Thymus (tissue), 11 donors: ENCODE data around the gene C5orf46. TPM values are rescaled to one million over a fixed set of nuclear protein-coding genes. Genes with fewer than 3 reads are reported as not detected.

Experiments used
- DNase-seq, 9 donors: peaks; one replicate each; pipeline ENCODE4 v3.0.0-alpha.2; 2013; ENCODE audit warnings: low spot score in 9 of 9, low read depth in 6 of 9, missing footprints in 1 of 9
- H3K27ac ChIP-seq, 2 donors: one replicate each; pipeline ENCODE4 v1.5.1; 2013; ENCODE audit warnings: control low read depth in 1 of 2, low read depth in 1 of 2, low read length in 1 of 2, mild to moderate bottlenecking in 1 of 2, moderate library complexity in 1 of 2
- H3K27me3 ChIP-seq, 2 donors: one replicate each; pipeline ENCODE4 v1.5.1; 2013; ENCODE audit warnings: low read length in 1 of 2; ENCODE audit not compliant: control insufficient read depth in 2 of 2, insufficient read depth in 1 of 2
- H3K36me3 ChIP-seq, 2 donors: one replicate each; pipeline ENCODE4 v1.5.1; 2013; ENCODE audit warnings: low read length in 1 of 2, mild to moderate bottlenecking in 1 of 2, moderate library complexity in 1 of 2; ENCODE audit not compliant: control insufficient read depth in 2 of 2, insufficient read depth in 2 of 2
- H3K4me1 ChIP-seq, 2 donors: one replicate each; pipeline ENCODE4 v1.5.1; 2013; ENCODE audit warnings: low read length in 2 of 2; ENCODE audit not compliant: control insufficient read depth in 2 of 2, insufficient read depth in 2 of 2
- H3K4me3 ChIP-seq, 2 donors: one replicate each; pipeline ENCODE4 v1.5.1; 2013; ENCODE audit warnings: low read length in 2 of 2, control low read depth in 1 of 2, mild to moderate bottlenecking in 1 of 2
- H3K9me3 ChIP-seq, 2 donors: one replicate each; pipeline ENCODE4 v1.5.1; 2013; ENCODE audit warnings: low read length in 1 of 2, mild to moderate bottlenecking in 1 of 2; ENCODE audit not compliant: control insufficient read depth in 2 of 2, insufficient read depth in 1 of 2
- WGBS: extraction: QIAGEN DNeasy Blood & Tissue Kit; methylation state at CpG from one replicate; pipeline ENCODE4 v1.1.7; 2013; 5-methylcytosine and 5-hydroxymethylcytosine counted together
- polyA plus RNA-seq: library from polyadenylated mRNA; stranded (reverse); fragments of 200-250 nt; gene quantifications from one replicate; pipeline ENCODE4 v1.2.3, GENCODE V29; 2013
- total RNA-seq: library from RNA; stranded (reverse); fragments of 120-200 nt; gene quantifications from one replicate; pipeline ENCODE4 v1.2.4, GENCODE V29; 2013
- donor health status: healthy.

Gene C5orf46
- total and polyA plus RNA-seq, 2 donors: 0.14 to 2.6 TPM

DNA sequence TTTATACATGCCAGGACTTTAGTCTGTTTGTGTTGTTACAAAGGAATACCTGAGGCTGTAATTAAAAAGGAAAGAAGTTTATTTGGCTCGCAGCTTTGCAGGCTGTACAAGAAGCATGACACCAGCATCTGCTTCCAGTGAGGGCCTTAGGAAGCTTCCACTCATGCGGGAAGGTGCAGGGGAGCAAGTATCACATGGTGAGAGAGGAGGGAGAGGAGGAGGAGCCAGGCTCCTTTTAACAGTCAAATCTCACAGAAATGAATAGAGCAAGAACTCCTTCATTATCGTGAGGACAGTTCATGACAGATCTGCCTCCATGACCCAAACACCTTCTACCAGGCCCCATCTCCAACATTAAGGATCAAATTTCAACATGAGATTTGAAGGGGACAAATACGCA, 18.7 kb upstream of the C5orf46 start:
- 92% methylated on average over 4 of the region's 4 CpGs for WGBS
- DNase-seq: no peak
- Histone ChIP-seq H3K27me3 (no peaks in the 10 kb centered on the region), H3K4me1 (no peaks in the 10 kb centered on the region), H3K9me3 (no peaks in the 10 kb centered on the region), H3K27ac (no peak overlapping the region), H3K36me3 (no peaks in the 10 kb centered on the region), H3K4me3 (no peak overlapping the region)

DNA sequence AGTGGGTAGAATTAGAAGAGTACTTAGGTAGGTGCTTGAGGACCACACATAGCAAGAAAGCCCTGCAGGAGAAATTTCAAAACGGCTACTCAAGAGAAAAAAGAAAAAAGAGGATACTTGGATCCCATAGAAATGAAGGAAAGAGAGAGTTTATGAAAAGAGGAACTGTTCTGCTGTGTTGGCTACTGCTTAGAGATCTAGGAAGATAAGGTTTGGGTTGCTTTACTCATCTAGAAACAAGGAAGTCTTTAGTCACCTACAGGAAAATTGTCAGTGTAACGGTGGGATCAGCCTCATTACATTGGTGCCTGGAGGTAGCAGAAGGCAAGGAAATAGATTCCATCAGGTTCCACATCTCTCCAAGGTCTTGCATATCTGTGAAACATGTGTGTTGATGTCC, 14.8 kb upstream of the C5orf46 start:
- 9% methylated on average over 2 of the region's 2 CpGs for WGBS
- H3K9me3 ChIP-seq: no peaks in the 10 kb centered on the region
- H3K4me3 ChIP-seq: no peak overlapping the region
- DNase-seq: no peak
- no peak overlapping the region for H3K27ac ChIP-seq
- H3K36me3 ChIP-seq: no peaks in the 10 kb centered on the region
- no peaks in the 10 kb centered on the region for H3K27me3 ChIP-seq
- H3K4me1 ChIP-seq: no peaks in the 10 kb centered on the region

DNA sequence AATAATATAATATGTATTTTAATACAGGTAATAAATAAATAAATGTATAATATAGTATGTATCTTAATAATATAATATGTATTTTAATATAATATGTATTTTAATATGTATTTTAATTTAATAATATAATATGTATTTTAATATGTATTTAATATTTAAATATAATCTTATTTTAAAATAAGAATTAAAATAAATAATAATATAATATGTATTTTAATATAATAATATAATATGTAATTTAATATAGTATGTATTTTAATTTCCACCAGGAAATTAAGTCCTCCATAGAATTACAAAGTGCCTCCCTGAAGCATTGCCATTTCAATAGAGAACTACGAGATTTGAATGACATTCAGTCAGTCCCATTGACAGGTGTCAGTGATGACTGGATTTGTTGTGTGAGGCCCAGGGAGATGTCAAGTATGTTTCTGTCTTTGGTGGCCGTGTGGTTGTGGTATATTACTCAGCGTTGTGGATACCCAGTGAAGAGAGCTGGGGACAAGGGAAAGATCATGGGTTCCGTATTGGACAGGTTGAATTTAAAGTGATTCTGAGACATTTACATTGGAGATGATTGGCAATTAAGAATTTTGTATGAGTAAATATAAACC, 14.2 kb upstream of the C5orf46 start:
- no peak for DNase-seq
- 88% methylated on average over 4 of the region's 4 CpGs for WGBS
- H3K4me1 ChIP-seq: no peaks in the 10 kb centered on the region

DNA sequence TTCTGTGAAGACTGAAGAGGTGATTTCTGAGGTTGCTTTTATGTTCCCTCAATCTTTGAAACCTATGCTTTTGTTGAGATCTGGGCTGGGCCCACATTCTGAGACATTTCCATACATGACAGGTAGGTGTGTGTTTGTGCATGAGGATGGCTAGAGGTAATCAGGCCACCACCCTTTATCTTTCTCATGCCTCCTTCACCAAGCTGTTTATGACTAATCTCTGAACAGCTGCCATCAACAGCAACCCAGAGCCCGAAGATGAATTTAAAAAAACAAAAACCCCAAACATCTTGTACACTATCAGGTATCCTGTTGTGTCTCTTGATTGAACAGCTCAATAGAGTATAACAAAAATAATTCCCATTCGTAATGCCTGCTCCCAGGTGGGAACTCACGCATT, 12.6 kb upstream of the C5orf46 start:
- WGBS: 92% methylated on average over 3 of the region's 3 CpGs

More for the DNA sequence above, 14.2 kb upstream of the C5orf46 start:
- H3K4me3 ChIP-seq: no peak overlapping the region
- no peak overlapping the region for H3K27ac ChIP-seq
- H3K27me3 ChIP-seq: no peaks in the 10 kb centered on the region
- no peaks in the 10 kb centered on the region for H3K9me3 ChIP-seq
- no peaks in the 10 kb centered on the region for H3K36me3 ChIP-seq

GRCh38 chr5:147918101-147918685, 11.9 kb upstream of the C5orf46 start:
- Histone ChIP-seq H3K4me3 (no peak overlapping the region), H3K36me3 (no peaks in the 10 kb centered on the region), H3K9me3 (no peaks in the 10 kb centered on the region), H3K4me1 (no peaks in the 10 kb centered on the region), H3K27ac (no peak overlapping the region), H3K27me3 (no peaks in the 10 kb centered on the region)
- DNase-seq: no peak
- 39% methylated on average over 2 of the region's 2 CpGs for WGBS

More for the DNA sequence above, 12.6 kb upstream of the C5orf46 start:
- no peaks in the 10 kb centered on the region for H3K36me3 ChIP-seq
- no peak overlapping the region for H3K27ac ChIP-seq
- no peaks in the 10 kb centered on the region for H3K4me1 ChIP-seq
- H3K27me3 ChIP-seq: no peaks in the 10 kb centered on the region
- no peak for DNase-seq
- H3K4me3 ChIP-seq: no peak overlapping the region
- H3K9me3 ChIP-seq: no peaks in the 10 kb centered on the region

DNA sequence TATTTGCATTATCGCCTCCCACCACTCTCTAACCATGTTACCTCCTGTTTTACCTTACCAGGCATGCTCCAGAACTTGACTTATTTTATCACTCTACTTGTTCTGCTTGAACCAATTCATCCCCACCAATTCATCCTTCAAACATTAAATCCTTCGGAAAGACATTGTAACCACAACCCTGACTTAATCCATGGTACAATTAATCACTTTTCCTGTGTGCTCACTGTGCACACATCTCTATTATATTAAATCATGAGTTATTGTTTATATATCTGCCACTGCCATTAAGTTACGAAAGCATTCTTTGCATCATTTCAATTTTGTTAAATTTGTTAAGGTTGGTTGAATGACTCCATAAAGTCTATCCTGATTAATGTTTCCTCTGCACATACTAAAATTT, 7.4 kb upstream of the C5orf46 start:
- 78% methylated on average over 3 of the region's 3 CpGs for WGBS
- H3K4me1 ChIP-seq: no peaks in the 10 kb centered on the region
- H3K27me3 ChIP-seq: no peaks in the 10 kb centered on the region
- H3K4me3 ChIP-seq: no peak overlapping the region
- H3K27ac ChIP-seq: no peak overlapping the region
- H3K9me3 ChIP-seq: no peaks in the 10 kb centered on the region
- DNase-seq: no peak
- no peaks in the 10 kb centered on the region for H3K36me3 ChIP-seq

DNA sequence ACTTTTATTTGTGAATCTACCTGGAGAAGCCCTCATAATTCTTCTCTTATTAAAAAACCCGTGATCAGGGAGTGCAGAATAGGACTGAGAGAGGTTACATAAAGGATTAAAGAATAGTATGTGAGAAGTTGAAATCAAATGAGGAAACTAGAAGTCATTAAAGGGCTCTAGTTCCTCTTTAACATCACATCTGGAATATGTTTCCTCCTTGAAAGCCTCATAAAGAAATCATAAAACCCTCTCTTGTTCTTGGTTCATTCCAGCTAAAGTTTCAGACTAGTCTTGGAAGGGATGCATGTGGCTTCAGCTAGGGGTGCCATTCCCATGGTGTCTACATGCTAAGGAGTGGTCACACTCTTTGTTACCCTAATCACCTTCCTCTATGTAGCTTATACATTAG, 5.7 kb upstream of the C5orf46 start:
- no peaks in the 10 kb centered on the region for H3K36me3 ChIP-seq
- DNase-seq: no peak
- H3K27ac ChIP-seq: no peak overlapping the region
- no peaks in the 10 kb centered on the region for H3K27me3 ChIP-seq
- no peaks in the 10 kb centered on the region for H3K4me1 ChIP-seq
- no peaks in the 10 kb centered on the region for H3K9me3 ChIP-seq
- 1% methylated on average over 1 of the region's 1 CpG for WGBS
- H3K4me3 ChIP-seq: no peak overlapping the region

- H3K9me3 ChIP-seq: no peaks in the 10 kb centered on the region
- 77% methylated on average over 6 of the region's 6 CpGs for WGBS
Measured at GRCh38 chr5:147911427-147911826, 5.1 kb upstream of the C5orf46 start.

DNA sequence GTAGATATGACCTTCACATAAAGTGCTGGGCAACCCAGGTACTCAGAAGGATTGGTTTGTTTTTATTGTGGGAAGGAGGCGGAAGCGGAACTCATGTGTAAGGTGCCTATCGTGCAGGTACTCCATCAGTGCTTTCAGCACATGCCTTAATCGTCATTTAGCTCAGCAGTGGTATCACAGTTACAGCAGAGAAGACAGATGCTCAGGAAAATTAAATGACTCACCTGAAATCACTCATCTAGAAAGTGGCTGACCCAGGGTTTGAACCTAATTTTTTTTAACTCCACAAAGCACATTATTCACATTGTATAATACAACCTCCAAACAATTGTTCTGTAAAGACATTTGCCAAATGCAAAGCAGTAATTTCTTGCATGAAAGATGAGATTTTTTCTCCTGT, 2.2 kb downstream of the C5orf46 start:
- DNase-seq: no peak
- Histone ChIP-seq H3K27me3 (no peaks in the 10 kb centered on the region), H3K4me3 (no peak overlapping the region), H3K9me3 (no peaks in the 10 kb centered on the region), H3K36me3 (no peaks in the 10 kb centered on the region), H3K27ac (no peak overlapping the region), H3K4me1 (no peaks in the 10 kb centered on the region)
- 92% methylated on average over 4 of the region's 4 CpGs for WGBS

More at GRCh38 chr5:147911427-147911826, 5.1 kb upstream of the C5orf46 start:
- Histone ChIP-seq H3K27me3 (no peaks in the 10 kb centered on the region), H3K4me1 (no peaks in the 10 kb centered on the region), H3K27ac (no peak overlapping the region), H3K36me3 (no peaks in the 10 kb centered on the region), H3K4me3 (no peak overlapping the region)
- DNase-seq: no peak
